Keratinocyte (primary cell): ENCODE data around the gene SPTSSB.

Experiments used
- EZH2 ChIP-seq: IDR thresholded peaks from one replicate; pipeline ENCODE4 v1.6.1; 2012; ENCODE audit warnings: inconsistent platforms, mild to moderate bottlenecking, low read length, moderate library complexity
- TF ChIP-seq, protein P1 (sequence below), 3 experiments: IDR thresholded peaks in 1 of 3; conservative IDR thresholded peaks in 1 of 3; optimal IDR thresholded peaks in 1 of 3; 2 replicates in 2 of 3; 3 replicates in 1 of 3; pipeline versions ENCODE3 to v1.5.1; 2011; ENCODE audit warnings: low read length in 3 of 3, mild to moderate bottlenecking in 3 of 3, moderate library complexity in 2 of 3, control low read depth in 1 of 3, inconsistent platforms in 1 of 3; ENCODE audit not compliant: insufficient read depth in 2 of 3; ENCODE audit errors: extremely low read depth in 1 of 3

DNA sequence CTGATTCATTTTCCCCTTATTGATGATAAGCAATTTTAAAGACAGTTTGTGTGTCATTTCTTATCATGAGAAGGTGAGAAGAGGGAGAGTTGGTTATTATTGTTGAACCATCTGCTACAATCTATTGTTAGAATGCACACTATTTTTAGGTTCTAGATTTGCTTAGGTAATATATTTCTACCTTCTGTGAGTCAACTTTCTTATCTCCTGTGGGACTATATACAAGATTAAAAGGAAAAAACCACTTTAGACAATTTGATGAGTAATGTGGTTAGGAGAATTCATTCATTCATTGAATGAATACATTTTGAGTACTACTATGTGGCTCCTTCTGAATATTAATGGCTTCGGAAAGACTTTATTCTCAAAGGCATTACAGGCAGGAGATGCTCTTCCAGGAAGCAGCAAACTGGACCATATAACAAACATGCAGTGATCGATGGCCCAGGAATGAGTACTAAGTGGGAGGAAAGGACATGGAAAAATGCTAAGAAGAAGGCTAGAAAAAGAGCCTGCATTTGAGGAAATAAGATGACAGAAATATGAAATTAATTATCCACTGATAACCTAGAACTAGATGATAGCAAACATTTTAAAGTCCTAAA is 22.4 kb downstream of the SPTSSB start:
- TF ChIP-seq, protein P1, sequence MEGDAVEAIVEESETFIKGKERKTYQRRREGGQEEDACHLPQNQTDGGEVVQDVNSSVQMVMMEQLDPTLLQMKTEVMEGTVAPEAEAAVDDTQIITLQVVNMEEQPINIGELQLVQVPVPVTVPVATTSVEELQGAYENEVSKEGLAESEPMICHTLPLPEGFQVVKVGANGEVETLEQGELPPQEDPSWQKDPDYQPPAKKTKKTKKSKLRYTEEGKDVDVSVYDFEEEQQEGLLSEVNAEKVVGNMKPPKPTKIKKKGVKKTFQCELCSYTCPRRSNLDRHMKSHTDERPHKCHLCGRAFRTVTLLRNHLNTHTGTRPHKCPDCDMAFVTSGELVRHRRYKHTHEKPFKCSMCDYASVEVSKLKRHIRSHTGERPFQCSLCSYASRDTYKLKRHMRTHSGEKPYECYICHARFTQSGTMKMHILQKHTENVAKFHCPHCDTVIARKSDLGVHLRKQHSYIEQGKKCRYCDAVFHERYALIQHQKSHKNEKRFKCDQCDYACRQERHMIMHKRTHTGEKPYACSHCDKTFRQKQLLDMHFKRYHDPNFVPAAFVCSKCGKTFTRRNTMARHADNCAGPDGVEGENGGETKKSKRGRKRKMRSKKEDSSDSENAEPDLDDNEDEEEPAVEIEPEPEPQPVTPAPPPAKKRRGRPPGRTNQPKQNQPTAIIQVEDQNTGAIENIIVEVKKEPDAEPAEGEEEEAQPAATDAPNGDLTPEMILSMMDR (optimal IDR thresholded peaks at IDR 0.05 in 1 of 3, IDR thresholded peaks at IDR 0.05 in 1 of 3, conservative IDR thresholded peaks at IDR 0.05 in 1 of 3; ENCODE audit: extremely low read depth in 1 of 3, insufficient read depth in 2 of 3, low read length in 3 of 3), result no peak
- no peak for TF ChIP-seq EZH2
